GM12892 (cell line): ENCODE measurements around the gene MBD5.

Experiments
- POLR2A ChIP-seq: IDR thresholded peaks from 2 replicates; pipeline ENCODE4 v1.6.1; 2011; ENCODE audit warnings: low read depth, low read length, control low read depth
- POLR2AphosphoS5 ChIP-seq: IDR thresholded peaks from 2 replicates; pipeline ENCODE4 v1.6.1; 2011; ENCODE audit warnings: low read depth, low read length, control low read depth
- TAF1 ChIP-seq: IDR thresholded peaks from 2 replicates; pipeline ENCODE4 v1.6.1; 2011; ENCODE audit warnings: low read depth, mild to moderate bottlenecking, control low read depth, low read length, borderline replicate concordance

DNA sequence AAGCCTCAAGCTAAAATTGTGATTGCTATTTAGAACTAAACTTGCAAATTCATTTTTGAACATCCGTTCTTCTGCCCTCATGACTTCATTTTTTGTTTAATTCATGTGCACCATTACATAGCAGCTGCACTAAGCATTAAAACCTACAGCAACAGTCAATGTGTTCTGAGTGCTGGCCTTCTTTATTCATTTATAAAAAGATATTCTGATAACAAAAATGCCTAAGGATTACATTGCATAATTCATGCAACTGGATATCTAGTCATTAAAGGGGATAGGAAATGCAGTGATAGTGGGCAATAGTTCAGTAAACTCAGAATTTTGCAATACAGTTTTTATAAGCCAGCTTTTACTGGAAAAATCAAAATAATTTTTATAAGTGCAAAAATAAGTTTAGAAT is 329.3 kb downstream of the MBD5 start:
- no peak for TF ChIP-seq POLR2AphosphoS5
- no peak for TF ChIP-seq POLR2A
- TF ChIP-seq TAF1 = no peak
